Peyer's patch (tissue), 4 donors: Measurements from ENCODE around the gene RXRA. TPM values are rescaled to one million over a fixed set of nuclear protein-coding genes. Genes with fewer than 3 reads are reported as not detected.
"Not testable (repeated sequence)": the region's sequence is repeated elsewhere in the genome, so short reads cannot be mapped to it uniquely, and the experiment has no call there.

Source experiments
- DNase-seq, 3 donors: peaks; one replicate each; pipeline ENCODE4 v3.0.0-alpha.2; 2017 to 2019
- H3K27ac ChIP-seq, 4 donors: fragments of 200-600 bp; sonication (generic); one replicate each; pipeline ENCODE4 v1.5.1; 2016 to 2019
- H3K27me3 ChIP-seq, 2 donors: fragments of 200-600 bp; sonication (generic); one replicate each; pipeline ENCODE4 v1.5.1; 2019
- H3K36me3 ChIP-seq, 3 donors: fragments of 200-600 bp; sonication (generic); one replicate each; pipeline ENCODE4 v1.5.1; 2016 to 2019
- H3K4me1 ChIP-seq, 4 donors: fragments of 200-600 bp; sonication (generic); one replicate each; pipeline ENCODE4 v1.5.1; 2016 to 2019
- H3K4me3 ChIP-seq, 4 donors: fragments of 200-600 bp; sonication (generic); 1 replicate in 3 of 4; 2 replicates in 1 of 4; pipeline ENCODE4 v1.5.1; 2016 to 2019; ENCODE audit warnings: mild to moderate bottlenecking in 1 of 4
- H3K9me3 ChIP-seq, 4 donors: fragments of 200-600 bp; sonication (generic); one replicate each; pipeline ENCODE4 v1.5.1; 2016 to 2019; ENCODE audit warnings: mild to moderate bottlenecking in 1 of 4
- POLR2A ChIP-seq, 2 donors: fragments of 450-650 bp; IDR thresholded peaks; one replicate each; pipeline ENCODE4 v1.5.1; 2017; ENCODE audit warnings: antibody characterized with exemption in 2 of 2, mild to moderate bottlenecking in 2 of 2, moderate library complexity in 2 of 2
- total RNA-seq, 4 donors: library from RNA; depleted of rRNA; stranded (reverse); fragments of >200 nt; gene quantifications; one replicate each; pipeline ENCODE4 v1.1.0, GENCODE V29; 2016
- TF ChIP-seq, protein P1 (sequence below), 6 experiments: fragments of 450-650 bp in 4 of 6; fragments of 200-600 bp in 2 of 6; sonication (generic) in 1 of 6; IDR thresholded peaks; one replicate each; pipeline ENCODE4 v1.5.1; 2017 to 2019; ENCODE audit warnings: antibody characterized with exemption in 6 of 6, mild to moderate bottlenecking in 3 of 6, moderate library complexity in 1 of 6

The RXRA gene
- total RNA-seq, 4 donors from 2014 or later: 54.5 to 83.6 (median 65.4) TPM

DNA sequence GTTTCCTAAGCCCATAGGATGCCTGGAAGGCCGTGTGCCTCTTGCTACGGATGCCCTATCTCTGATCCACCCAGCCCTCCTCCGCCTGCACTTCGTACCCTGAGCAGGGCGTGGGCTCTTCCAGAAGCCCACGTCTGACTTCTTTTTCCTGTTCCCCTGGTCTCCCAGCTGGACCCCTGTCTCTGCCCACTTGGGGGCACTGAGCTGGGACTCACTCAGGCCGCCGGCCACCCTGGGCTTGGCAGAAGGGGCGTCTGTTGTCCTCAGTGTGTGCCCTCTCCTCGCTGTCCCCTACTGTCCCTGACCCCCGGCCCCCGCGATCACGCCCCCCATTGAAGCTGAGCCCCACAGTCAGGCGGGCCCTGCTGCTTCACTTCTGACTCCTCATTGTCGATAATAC is 22.0 kb upstream of the RXRA start:
- peak in 1 of 3 donors; percentile 37 for DNase-seq
- peaks cover 0 to 7% (median 0%) of the 10 kb centered on the region in 4 donors for H3K4me1 ChIP-seq
- H3K9me3 ChIP-seq: no peaks in the 10 kb centered on the region
- H3K27ac ChIP-seq: no peak overlapping the region
- H3K4me3 ChIP-seq: no peak overlapping the region
- no peaks in the 10 kb centered on the region for H3K36me3 ChIP-seq
- no peak for TF ChIP-seq POLR2A (IDR thresholded peaks at IDR 0.05)
- TF ChIP-seq, protein P1, sequence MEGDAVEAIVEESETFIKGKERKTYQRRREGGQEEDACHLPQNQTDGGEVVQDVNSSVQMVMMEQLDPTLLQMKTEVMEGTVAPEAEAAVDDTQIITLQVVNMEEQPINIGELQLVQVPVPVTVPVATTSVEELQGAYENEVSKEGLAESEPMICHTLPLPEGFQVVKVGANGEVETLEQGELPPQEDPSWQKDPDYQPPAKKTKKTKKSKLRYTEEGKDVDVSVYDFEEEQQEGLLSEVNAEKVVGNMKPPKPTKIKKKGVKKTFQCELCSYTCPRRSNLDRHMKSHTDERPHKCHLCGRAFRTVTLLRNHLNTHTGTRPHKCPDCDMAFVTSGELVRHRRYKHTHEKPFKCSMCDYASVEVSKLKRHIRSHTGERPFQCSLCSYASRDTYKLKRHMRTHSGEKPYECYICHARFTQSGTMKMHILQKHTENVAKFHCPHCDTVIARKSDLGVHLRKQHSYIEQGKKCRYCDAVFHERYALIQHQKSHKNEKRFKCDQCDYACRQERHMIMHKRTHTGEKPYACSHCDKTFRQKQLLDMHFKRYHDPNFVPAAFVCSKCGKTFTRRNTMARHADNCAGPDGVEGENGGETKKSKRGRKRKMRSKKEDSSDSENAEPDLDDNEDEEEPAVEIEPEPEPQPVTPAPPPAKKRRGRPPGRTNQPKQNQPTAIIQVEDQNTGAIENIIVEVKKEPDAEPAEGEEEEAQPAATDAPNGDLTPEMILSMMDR (IDR thresholded peaks at IDR 0.05): no peak
- no peaks in the 10 kb centered on the region for H3K27me3 ChIP-seq

GRCh38 chr9:134304690-134305089 is 21.6 kb upstream of the RXRA start:
- TF ChIP-seq POLR2A (IDR thresholded peaks at IDR 0.05): no peak
- TF ChIP-seq, protein P1 (IDR thresholded peaks at IDR 0.05): no peak
- DNase-seq: peak in 1 of 3 donors; percentile 40
- no peaks in the 10 kb centered on the region for H3K36me3 ChIP-seq
- H3K4me3 ChIP-seq: no peak overlapping the region
- H3K27me3 ChIP-seq: no peaks in the 10 kb centered on the region
- peaks cover 0 to 7% (median 0%) of the 10 kb centered on the region in 4 donors for H3K4me1 ChIP-seq
- no peak overlapping the region for H3K27ac ChIP-seq
- H3K9me3 ChIP-seq: no peaks in the 10 kb centered on the region

DNA sequence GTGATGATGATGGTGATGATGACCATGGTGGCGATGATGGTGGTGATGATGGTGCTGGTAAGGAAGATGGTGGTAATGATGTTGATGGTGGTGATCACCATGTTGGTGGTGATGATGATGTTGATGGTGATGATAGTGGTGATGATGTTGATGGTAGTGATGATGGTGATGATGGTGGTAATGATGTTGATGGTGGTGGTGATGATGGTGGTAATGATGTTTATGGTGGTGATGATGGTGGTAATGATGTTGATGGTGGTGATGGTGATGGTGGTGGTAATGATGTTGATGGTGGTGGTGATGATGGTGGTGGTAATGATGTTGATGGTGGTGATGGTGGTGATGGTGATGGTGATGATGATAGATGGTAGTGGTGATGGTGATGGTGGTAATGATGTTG is 20.7 kb upstream of the RXRA start:
- Histone ChIP-seq H3K4me3 (no peak overlapping the region), H3K36me3 (no peaks in the 10 kb centered on the region), H3K27ac (no peak overlapping the region), H3K4me1 (peaks cover 0 to 7% (median 0%) of the 10 kb centered on the region in 4 donors), H3K9me3 (no peaks in the 10 kb centered on the region), H3K27me3 (no peaks in the 10 kb centered on the region)
- TF ChIP-seq POLR2A (IDR thresholded peaks at IDR 0.05): no peak
- TF ChIP-seq, protein P1 (IDR thresholded peaks at IDR 0.05): no peak
- no peak for DNase-seq

DNA sequence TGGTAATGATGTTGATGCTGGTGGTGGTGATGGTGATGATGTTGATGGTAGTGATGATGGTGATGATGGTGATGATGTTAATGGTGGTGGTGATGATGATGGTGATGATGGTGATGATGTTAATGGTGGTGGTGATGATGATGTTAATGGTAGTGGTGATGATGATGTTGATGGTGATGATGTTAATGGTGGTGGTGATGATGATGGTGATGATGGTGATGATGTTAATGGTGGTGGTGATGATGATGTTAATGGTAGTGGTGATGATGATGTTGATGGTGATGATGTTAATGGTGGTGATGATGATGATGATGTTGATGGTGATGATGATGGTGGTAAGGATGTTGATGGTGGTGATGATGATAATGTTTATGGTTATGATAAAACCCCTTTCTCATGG is 20.2 kb upstream of the RXRA start:
- not testable (repeated sequence) for H3K4me3 ChIP-seq, H3K27me3 ChIP-seq, H3K9me3 ChIP-seq, H3K4me1 ChIP-seq, H3K27ac ChIP-seq, H3K36me3 ChIP-seq, DNase-seq

DNA sequence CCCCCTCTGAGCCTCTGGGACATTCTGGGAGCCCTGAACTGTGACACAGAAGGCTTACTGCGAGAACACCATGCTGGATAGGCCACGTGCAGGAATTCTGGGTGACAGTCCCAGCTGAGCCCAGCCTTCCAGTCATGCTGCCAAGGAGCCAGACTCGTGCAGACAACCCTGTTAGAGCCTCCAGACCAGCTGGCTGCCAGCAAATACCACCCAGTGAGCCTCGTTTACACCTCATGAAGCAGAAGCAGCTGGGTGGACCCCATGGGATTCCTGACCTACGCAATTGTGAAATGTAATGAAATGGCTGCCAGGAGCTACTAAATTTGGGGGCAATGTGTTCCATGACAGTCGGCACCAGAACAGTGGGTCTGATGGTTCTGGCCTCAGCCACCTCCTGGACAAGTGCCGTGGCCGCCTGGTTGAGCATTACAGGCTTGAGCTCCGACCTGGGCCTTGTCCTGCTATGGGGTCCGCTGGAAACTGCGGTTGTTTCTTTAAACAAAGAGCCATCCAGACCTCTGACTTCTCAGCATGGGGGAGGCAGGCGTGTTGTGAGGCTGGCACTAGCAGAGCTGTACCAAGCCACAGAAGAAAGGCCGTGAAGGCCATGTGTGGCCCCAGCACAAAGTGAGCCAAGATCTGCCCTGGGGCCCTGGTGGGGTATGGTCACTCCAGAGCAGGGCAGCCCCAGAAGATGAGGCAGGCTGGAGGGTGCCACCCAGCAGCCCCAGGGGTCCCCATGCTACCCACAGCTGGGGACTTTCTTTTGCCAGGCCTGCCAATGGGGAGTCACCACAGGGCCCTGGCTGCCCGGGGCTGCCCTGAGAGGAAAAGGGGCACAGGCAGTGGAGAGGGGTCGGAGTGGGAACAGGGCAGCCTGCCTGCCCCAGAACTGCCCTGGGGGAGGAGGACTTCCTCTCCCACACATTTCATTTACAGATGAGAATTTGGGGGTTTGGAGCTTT is 19.3 kb upstream of the RXRA start:
- H3K27ac ChIP-seq: peak overlapping the region in 1 of 4 donors; percentile 65
- H3K4me1 ChIP-seq: peaks cover 0 to 7% (median 0%) of the 10 kb centered on the region in 4 donors
- peak in 1 of 3 donors; percentile 42 for DNase-seq
- TF ChIP-seq POLR2A (IDR thresholded peaks at IDR 0.05): no peak
- TF ChIP-seq, protein P1 (IDR thresholded peaks at IDR 0.05): no peak
- no peaks in the 10 kb centered on the region for H3K36me3 ChIP-seq
- no peaks in the 10 kb centered on the region for H3K9me3 ChIP-seq
- H3K27me3 ChIP-seq: no peaks in the 10 kb centered on the region
- H3K4me3 ChIP-seq: no peak overlapping the region
